ENCODE data around the gene RBMS3.
"Not testable (repeated sequence)": the region's sequence is repeated elsewhere in the genome, so short reads cannot be mapped to it uniquely, and the experiment has no call there.

The RBMS3 gene

DNA sequence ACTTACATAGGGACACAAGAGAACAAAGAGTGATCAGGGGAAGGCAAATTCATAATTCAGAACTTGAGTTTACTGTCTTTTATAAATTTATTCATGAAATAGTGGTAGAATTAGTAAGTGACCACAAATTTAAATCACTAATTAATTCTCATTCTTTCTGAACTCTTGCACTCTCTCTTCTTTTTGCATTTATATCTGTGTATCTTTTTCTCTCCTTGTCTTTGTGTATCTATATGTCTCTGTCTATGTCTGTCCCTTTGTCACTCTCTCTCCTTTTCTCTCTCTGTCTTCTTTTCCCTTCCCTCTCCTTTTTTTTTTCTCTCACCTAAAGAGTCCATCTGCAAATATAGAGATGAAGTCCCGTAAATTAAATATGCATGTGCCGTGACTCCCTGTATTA lies 31.5 kb downstream of the RBMS3 start:
- DNase-seq (ENCODE audit: low read depth): no peak

DNA sequence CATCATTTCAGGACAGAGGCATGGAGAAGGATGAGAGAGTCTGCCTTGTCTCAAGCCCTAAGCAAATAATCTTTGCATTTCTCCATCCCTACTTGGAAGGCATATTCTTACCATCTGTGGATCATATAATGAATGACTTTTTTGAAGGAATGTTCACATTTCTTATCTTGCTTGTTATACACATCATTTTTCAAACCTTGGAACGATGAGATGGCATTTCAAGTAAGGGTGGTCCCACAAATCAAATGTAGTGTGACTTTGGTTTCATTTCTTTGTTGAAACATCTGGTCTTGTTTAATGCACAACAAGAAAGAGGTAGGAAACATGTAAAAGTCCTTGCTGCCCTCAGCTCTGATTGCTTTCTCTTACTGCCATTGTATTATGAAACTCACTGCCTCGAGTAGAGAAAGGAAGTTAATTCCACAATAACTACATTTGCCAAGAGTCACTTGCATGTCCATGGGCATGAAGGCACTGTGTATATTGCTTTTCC lies 32.1 kb downstream of the RBMS3 start:
- peak; percentile 55 for DNase-seq (ENCODE audit: low read depth)

DNA sequence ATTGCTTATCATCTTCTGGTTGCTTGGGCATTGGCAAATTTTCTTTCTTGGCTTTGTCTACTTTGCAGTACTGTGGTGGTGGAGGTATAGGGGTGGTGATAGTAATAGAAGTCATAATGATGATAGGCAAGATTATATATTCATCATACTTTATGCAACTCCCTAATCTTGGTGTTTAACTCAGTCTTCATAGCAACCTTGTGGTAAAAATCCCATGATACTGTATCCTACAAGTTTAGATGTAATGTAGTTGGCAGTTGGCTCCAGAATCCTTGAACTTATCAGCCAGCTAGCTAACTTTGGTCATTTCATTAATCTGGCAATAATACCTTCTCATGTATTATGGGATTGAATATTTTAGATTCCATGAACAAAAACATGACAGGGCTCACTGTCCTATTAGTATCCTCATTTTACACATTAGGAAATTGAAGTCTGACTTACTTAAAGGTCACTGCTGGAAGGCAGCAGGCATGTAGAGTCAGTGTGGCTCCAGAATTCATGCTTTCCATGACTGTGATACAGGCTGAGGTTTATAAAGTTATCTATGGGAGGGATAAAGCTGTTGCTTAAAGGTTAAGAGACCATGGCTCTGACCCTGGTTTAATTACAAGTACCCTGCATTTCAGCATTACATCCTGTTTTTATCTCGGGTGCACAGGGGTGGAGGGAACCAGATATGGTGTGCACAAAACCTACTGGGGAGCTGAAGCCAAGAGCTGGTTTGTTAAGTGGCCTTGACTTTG lies 33.3 kb downstream of the RBMS3 start:
- DNase-seq (ENCODE audit: low read depth): no peak

DNA sequence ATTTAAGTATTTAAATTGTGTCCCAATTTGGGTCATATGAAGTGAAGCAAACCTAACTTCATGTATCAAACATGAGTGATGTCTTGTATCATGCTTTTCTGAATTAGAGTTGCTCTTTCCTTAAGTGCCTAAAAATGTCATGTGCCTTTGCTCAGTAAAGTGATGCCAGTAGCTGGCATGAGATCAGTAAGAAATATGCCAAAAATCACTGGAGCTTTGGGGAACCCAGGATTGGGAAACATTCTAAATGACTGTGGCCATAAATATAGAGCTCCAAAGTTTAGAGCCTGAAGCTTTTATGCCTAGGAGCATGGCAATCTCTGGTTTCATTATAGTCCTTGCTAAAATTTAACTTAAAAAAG lies 33.8 kb downstream of the RBMS3 start:
- peak; percentile 46 for DNase-seq (ENCODE audit: low read depth)

DNA sequence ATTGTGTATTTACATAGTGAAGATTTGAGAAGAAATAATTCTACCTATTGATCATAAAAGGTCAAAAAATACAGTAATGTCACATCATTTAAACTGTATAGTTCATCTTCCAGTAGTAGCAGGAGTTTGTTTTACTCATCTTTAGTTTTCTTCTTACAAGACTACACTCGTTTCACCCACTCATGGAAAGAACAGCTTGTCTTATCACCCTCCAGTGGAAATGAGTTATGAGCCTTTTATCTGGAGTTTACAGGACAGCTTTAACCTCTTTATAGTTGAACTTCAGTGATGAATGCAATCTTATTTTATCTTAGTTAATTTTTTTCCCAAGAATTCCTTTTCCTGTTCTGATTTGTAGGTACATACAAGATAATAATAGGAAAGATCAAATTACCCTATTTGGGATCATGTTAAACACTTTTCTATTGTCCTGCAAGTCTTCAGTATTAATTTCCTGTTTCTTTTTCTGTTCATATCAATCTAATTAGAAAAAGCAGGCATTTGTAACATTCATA lies 36.8 kb downstream of the RBMS3 start:
- no peak for DNase-seq (ENCODE audit: low read depth)

DNA sequence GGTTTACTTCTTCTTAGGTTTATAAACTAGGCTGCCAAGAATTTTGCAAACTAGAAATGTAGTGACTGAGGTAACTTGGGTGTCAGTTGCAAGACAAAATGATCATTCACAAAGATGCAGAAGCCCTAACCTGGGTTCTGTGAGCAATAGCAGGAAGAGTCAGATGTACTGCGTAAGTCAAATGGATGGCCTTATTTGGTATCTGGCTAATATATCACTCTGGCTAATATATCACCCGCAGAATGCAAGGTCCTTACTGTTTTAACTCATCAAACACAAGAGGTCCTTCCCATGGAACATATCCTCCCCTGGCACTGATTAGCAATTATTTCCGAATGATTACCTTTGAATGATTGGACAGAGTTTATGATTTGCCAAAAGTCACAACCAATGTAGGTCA lies 37.4 kb downstream of the RBMS3 start:
- DNase-seq (ENCODE audit: low read depth): no peak

DNA sequence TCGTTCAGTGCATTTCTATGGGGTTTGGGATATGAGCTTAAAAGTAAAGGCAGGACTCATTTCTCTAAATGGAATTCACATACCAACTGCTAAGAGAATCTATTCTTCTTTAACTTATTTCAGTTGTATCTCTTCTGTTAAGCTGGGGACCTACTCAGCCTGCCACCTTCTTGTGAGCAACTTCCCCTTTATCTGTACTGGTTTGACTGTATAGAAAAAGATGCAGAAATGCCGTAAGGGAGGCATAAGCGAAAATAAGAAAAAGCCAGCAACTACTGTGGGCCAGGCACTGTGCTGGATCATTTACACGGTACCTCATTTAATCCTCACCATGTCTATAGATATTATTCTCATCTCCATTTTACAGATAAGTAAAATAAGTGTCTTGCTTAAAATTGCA lies 38.4 kb downstream of the RBMS3 start:
- no peak for DNase-seq (ENCODE audit: low read depth)

DNA sequence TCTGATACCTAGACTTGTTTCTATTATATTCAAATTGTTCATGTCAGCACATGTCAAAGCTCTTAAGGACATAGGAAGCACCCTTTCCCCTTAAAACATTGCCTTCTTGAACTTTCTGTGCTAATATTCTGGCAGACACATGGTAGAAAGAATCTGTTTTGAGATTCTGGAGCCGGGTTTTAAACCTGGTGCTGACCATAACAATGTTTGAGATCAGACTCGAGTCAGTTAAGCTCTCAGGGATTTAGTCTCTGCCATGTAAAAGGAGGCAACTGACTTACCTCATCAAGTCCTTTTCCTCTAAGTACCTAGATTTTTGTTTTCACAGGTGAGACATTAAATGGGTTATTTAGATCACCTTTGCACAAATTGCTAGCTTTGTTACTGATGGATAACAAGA lies 38.9 kb downstream of the RBMS3 start:
- no peak for DNase-seq (ENCODE audit: low read depth)

DNA sequence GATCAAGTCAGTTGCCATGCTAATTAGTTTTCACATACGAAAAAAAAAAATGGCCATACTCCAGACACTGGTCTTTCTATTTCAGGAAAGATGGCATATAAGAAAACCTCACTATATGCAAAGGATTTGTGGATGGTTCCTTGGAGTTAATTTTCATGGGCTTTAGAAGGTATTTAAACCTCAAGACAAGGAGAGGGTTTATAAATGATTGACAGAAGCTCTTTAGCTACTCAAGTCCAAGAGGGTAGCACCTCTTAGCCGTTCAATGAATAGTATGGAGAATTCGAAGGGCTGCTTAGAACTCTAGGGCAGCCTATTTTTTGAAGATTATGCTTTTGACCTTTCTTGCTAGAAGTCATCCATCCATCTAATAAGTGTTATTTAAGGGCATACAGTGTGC lies 41.7 kb downstream of the RBMS3 start:
- no peak for DNase-seq (ENCODE audit: low read depth)

DNA sequence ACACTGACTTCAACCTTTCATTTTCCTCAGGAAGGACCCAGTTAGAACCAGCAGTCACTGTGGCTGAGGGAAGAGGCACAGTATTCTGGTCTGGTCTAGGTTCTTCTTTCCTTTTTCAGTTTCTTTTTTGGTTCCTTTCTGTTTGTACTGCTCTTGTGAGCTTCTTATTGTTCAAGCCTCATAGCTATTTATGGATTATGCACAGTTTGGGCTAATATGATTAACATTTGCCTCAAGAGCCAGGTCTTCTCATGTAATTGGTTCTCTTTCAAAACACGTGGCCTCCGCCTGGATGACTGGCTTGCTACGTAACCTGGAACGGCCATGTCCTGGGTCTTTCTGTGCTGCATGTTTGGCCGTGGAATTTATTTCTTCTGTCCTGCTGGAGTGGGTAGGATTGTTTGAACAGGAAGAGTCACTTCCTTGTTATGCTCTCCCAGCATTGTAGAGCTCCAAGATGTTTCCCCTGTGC lies 43.3 kb downstream of the RBMS3 start:
- peak; percentile 64 for DNase-seq (ENCODE audit: low read depth)

DNA sequence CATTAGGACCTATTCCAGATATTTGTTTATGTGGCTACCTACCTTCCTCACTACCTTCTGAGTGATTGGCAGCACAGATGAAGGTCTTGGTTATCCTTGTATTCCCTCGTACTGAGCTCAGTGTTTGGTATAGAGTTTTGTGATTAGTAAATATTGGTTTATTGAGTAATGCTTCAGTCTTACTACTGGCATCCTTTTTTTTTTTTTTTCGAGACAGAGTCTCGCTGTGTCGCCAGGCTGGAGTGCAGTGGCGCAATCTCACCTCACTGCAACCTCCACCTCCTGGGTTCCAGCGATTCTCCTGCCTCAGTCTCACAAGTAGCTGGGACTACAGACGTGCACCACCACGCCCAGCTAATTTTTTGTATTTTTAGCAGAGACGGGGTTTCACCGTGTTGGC lies 45.7 kb downstream of the RBMS3 start:
- not testable (repeated sequence) for DNase-seq (ENCODE audit: low read depth)

DNA sequence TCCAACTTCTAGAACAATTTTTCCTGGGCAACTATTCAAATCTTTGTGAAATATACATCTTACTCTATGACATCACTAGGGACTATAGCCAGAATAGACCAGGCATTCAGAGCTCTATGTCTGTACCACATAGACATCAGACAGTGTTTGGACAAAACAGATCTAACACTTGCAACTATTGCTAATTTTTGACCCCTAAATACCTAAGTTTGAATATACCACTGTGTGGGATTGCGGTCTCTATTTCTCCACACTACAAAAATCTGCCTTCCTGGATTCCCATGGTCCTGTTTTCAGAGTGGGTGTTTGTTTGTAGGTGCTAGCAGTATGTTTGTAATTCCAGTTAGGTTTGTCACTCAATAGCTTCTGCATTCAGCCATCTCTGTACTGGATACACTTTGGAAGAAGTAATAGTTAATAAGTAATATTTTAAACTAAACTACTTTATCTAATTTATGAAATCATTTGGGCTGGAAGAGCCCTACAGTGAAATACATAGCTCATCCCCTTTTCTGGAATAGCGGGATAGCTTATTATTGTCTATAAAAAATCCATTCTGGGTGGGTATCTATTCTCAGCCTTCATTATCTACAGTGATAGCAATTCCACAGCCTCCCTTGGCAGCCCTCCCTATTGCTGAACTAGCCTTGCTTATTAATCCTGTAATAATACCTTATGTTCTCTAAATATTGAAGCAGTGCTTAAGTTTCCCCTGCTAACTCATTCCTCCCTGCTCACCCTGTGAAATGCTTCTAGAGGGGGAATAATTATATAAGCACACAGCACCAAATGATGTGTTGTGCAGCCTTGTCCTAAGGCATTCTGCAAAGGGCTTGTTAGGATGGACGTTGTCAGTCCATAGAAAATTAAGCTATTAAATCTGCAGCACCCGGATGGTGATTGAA lies 49.4 kb downstream of the RBMS3 start:
- DNase-seq (ENCODE audit: low read depth): no peak

DNA sequence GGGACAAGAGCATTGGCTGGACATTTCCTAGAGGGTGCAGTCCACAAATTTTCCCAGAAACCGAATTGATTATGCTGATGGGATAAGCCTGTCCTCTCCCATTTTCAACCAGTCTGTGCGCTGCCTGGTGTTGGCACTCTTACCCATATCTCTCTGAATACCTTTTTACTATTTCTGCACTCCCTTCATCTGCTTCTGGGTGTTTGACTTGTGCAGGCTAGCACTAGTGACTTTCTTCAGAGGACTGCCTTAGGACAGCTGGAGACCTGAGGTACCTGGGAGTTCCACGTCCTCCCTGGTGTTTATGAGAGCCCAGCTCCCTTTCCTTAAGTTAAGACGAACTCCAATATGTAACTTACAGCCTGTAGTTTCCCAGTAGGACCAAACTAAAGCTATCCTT lies 50.2 kb downstream of the RBMS3 start:
- DNase-seq (ENCODE audit: low read depth): no peak

DNA sequence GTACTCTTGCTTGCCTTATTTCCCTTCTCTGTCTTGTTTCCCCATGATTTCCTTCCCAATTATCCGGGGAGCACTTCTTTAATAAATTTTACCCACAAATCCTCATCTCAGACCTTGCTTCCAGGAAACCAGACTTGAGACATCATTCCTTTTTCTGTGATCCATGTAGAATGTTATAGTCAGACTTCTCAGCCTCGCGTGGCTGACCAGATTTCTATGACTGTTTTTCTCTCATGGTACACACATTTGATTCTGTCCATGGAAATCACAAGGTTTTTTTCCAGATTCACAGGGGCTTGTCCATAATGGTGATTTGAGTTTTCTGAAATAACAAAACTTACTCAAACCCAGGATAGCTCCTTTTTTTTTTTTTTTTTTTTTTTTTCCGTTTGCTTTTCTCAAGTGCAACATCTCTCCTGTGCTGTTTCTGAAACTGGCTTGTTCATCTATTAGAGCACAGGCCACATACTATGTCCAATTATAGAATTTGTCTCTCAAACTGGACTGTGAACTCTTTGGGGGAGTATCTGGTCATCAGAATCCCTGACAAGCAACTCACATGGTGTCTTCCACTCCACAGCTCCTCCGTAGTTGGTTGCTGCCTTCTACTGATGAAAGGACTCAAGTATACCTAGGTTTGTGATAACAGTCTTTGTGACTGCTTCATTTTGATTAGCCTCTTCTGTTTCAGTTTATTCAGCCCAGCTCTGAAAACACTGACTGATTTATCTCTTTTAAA lies 50.8 kb downstream of the RBMS3 start:
- no peak for DNase-seq (ENCODE audit: low read depth)

DNA sequence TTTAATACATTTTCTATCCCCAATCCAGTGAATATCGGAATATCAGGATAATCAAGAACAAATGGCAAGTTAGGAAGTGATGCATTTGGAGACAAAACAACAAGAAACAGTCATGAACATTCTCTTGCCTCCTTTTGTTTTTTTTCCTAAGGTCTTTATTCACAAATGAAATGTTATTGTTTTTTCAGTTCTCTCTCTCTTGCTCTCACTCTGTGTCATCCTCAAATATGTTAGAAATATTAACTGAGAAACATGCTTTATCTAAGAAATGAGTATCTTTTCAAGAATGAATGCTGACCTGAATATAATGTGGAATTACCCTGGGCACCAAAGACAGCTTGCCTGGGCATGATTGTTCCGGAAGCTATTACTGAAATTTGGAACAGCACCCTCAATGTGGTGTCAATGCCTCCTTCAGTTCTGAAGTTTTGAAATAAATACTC lies 51.3 kb downstream of the RBMS3 start:
- no peak for DNase-seq (ENCODE audit: low read depth)

DNA sequence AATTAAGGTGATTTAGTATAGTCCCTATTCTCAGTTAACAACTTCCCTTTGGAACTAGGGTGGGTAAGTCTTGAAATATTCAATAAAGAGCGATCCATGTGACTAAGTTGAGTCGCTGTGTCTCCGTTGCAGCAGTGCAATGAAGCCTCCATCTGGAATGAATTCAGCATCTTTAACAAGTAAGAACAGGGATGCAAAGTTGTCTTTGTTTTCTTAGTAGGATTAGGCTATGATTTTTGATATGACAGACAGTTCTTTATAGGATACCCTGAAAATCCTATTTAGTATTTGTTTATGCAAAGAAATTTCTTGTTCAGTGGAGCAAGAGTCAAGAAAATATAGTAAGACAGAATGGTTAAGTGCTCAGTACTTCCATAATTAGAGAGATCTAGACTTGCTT lies 52.7 kb downstream of the RBMS3 start:
- DNase-seq (ENCODE audit: low read depth): no peak

DNA sequence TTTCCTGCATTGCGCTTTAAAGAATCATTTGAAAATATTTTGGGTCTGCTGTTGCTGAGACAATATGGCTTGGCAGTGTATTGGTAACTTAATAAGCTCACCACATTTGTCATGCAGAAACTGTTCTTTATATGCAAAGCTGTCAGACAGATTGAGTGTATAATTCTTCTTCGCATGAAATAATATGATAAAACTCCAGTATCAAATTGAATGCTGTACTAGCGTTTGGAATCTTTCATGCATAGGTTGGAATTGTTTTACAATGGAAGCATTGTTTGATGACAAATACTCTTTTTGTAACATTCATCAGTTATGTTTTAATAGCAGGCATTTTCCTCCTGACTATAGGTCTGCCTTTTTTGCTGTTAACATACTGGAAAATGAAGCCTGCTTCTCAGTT lies 53.8 kb downstream of the RBMS3 start:
- no peak for DNase-seq (ENCODE audit: low read depth)

DNA sequence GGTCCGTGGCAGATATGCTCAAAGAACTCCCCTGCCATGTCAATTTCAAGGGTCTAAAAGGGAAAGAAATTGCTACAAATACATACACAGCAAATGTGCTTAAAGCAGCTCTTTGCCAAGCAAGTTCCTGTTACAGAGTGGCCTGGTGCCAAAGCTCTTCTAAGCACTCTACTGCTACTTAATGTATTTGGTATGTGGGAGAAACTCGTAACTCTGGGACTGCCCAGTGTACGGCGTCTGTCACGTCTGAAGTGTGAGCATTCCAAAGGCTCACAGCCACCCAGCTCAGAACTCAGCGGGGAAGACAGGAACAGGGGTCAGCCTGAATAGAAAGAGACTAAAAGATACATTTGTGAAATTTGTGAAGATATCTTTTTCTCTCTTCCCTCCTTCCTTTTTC lies 54.6 kb downstream of the RBMS3 start:
- peak; percentile 94 for DNase-seq (ENCODE audit: low read depth)

DNA sequence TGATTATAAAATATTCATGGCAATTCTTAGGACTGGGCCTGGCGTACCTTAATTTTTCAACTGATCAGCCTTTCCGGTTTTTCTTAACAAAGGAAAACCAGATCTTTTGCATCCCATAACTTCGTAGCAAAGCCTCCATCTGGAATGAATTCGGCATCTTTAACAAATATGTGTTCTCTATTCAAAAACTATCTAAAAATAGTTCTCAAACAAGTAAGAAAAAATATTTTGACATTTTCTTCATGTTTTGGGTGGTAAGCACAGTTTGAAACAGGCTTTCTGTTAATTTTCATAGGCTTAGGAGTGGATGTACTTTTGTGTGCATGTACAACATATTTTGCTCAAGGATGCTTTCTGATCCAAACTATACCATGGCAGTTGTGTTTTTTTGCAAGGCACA lies 55.1 kb downstream of the RBMS3 start:
- no peak for DNase-seq (ENCODE audit: low read depth)

DNA sequence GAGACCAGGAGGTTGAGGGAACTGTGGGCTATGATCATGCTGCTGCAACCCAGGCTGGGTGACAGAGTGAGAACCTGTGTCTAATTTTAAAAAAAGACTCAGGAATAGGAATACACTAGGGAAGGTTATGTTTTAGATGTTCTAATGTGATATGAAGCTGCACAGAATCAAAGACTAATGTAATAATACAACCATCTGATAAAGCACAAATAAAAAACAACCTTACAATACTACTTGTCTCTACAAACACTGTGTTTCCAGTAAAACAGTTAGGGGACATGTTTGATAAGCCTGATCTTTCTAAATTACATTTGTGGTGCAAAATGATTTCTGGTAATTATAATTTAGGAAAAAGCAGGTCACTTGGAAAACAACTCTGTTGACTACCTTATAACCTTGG lies 56.7 kb downstream of the RBMS3 start:
- no peak for DNase-seq (ENCODE audit: low read depth)

DNA sequence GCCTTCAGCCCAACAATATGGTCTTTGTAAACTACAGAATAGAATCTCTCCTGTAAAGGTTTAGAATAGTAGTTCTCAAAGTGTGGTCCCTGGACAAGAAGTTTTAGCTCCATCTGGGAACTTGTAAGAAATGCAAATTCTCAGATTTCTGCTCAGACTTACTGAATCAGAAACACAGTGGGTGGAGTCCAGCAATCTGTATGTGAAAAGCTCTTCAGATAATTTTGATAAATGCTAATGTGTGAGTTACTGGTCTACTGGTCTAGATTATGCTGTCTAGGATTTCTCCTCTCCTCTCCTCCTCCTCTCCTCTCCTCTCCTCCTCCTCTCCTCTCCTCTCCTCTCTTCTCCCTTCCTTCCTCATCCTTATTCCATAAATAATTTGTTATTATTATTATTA lies 57.5 kb downstream of the RBMS3 start:
- no peak for DNase-seq (ENCODE audit: low read depth)
